Body of pancreas (tissue), 4 donors: Measurements from ENCODE around the gene SLC39A8. TPM values are rescaled to one million over a fixed set of nuclear protein-coding genes. Genes with fewer than 3 reads are reported as not detected.

Source experiments
- ATAC-seq: fragments of 150-250 bp; one replicate; pipeline ENCODE4 v1.9.1; 2016
- DNase-seq, 4 donors: peaks; one replicate each; pipeline ENCODE4 v3.0.0-alpha.2; 2019
- H3K27ac ChIP-seq, 4 donors: fragments of 200-600 bp; sonication (generic); 1 replicate in 3 of 4; 2 replicates in 1 of 4; pipeline versions ENCODE4 v1.5.1 to v1.6.1; 2016 to 2019; ENCODE audit warnings: mild to moderate bottlenecking in 1 of 4, mixed read lengths in 1 of 4, moderate library complexity in 1 of 4
- H3K27me3 ChIP-seq, 2 donors: fragments of 200-600 bp; sonication (generic); one replicate each; pipeline ENCODE4 v1.6.0; 2016; ENCODE audit warnings: mild to moderate bottlenecking in 1 of 2
- H3K36me3 ChIP-seq, 2 donors: fragments of 200-600 bp; sonication (generic); replicated peaks in 1 of 2; 2 replicates each; pipeline ENCODE4 v1.5.1; 2016; ENCODE audit warnings: low read depth in 2 of 2; ENCODE audit not compliant: insufficient read depth in 1 of 2
- H3K4me1 ChIP-seq: fragments of 200-600 bp; sonication (generic); one replicate; pipeline ENCODE4 v1.6.0; 2016
- H3K4me3 ChIP-seq, 2 donors: fragments of 200-600 bp; sonication (generic); 1 replicate in 1 of 2; 2 replicates in 1 of 2; pipeline ENCODE4 v1.5.1; 2016 to 2019
- H3K9me3 ChIP-seq, 3 donors: fragments of 200-600 bp; sonication (generic); 1 replicate in 2 of 3; 2 replicates in 1 of 3; pipeline ENCODE4 v1.5.1; 2016
- POLR2A ChIP-seq, 3 donors: fragments of 450-650 bp; IDR thresholded peaks; one replicate each; pipeline ENCODE4 v1.6.1; 2016; ENCODE audit warnings: antibody characterized with exemption in 3 of 3, mild to moderate bottlenecking in 2 of 3
- WGBS, 2 donors: methylation state at CpG; one replicate each; pipeline ENCODE4 v1.1.5; 2017; 5-methylcytosine and 5-hydroxymethylcytosine counted together
- intact Hi-C: fragments of 100-400 bp; cut with DNase I; formaldehyde crosslinking; loops from one replicate; pipeline ENCODE4 v1.15.1; 2023
- total RNA-seq, 2 donors: library from RNA; depleted of rRNA; stranded (reverse); fragments of >200 nt; gene quantifications; one replicate each; pipeline ENCODE4 v1.1.0, GENCODE V29; 2016
- TF ChIP-seq, protein P1 (sequence below), 7 experiments: fragments of 450-650 bp in 4 of 7; fragments of 200-600 bp in 3 of 7; sonication (generic) in 3 of 7; IDR thresholded peaks; one replicate each; pipeline ENCODE4 v1.5.1; 2016 to 2019; ENCODE audit warnings: antibody characterized with exemption in 7 of 7

SLC39A8 gene
- total RNA-seq, 2 donors from 2014 or later, result 35.6 to 56.0 TPM

DNA sequence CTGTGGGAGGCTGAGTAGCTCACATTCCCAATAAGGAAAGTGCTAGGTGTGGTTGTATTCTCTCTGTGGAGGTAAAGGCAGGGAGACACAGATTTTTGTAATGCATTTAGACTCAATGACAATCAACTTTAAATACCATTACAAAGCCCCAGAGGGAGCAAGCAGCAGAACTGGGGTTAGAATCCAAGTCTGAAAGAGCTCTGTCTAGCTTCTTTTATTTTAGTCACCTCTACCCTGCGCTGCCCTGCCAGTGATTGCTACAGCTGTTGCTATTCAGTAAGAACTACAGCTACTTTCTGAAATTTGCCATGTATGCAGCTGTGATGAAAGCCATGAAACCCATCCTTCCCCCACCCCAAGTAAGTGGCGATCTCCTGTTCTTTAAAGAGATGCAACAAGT, 22.5 kb downstream of the SLC39A8 start:
- intact Hi-C loops, result no loop called here
- no peak for DNase-seq
- Histone ChIP-seq H3K4me1 (peaks cover 16% of the 10 kb centered on the region), H3K27ac (no peak overlapping the region), H3K27me3 (no peaks in the 10 kb centered on the region), H3K36me3 (no peaks in the 10 kb centered on the region), H3K9me3 (no peaks in the 10 kb centered on the region), H3K4me3 (no peak overlapping the region)
- TF ChIP-seq POLR2A (IDR thresholded peaks at IDR 0.05), result no peak
- TF ChIP-seq, protein P1, sequence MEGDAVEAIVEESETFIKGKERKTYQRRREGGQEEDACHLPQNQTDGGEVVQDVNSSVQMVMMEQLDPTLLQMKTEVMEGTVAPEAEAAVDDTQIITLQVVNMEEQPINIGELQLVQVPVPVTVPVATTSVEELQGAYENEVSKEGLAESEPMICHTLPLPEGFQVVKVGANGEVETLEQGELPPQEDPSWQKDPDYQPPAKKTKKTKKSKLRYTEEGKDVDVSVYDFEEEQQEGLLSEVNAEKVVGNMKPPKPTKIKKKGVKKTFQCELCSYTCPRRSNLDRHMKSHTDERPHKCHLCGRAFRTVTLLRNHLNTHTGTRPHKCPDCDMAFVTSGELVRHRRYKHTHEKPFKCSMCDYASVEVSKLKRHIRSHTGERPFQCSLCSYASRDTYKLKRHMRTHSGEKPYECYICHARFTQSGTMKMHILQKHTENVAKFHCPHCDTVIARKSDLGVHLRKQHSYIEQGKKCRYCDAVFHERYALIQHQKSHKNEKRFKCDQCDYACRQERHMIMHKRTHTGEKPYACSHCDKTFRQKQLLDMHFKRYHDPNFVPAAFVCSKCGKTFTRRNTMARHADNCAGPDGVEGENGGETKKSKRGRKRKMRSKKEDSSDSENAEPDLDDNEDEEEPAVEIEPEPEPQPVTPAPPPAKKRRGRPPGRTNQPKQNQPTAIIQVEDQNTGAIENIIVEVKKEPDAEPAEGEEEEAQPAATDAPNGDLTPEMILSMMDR (IDR thresholded peaks at IDR 0.05), result no peak
- ATAC-seq, result no peak
- WGBS, 2 donors, result 98 to 100% methylated on average over 2 of the region's 2 CpGs

DNA sequence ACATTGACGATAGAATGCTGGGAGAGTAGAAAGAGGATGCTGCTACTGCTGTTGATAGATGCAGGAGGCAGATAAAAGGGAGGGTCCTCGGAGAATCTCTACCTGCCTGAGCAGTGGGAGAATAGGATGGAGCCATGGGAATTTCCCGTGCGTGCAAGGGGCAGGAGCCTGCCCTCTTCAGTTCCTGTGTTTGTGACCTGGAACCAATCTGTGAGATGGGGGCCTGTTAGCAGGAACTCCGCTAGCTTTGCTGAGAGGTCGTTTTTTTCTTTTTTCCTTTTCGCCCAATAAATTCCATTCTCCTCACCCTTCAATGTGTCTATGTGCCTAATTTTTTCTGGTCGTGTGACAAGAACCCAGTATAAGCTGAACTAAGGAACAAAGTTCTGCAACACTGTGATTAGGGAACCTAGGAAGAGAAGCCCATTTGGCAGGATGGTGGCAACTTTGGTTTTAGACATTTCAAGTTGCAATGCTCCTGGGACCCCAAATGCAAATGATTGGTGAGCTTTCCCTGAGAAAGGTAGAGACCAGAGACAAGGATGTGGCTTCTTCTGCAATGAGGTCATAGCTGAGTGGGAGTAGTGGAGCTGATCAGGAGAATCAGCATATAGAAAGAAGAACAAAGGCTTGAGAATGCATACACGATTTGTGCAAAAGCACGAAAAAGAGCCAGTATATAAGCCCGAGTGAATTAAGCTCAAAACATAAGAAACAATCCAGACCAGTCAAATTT, 23.9 kb downstream of the SLC39A8 start:
- Histone ChIP-seq H3K27ac (no peak overlapping the region), H3K27me3 (no peaks in the 10 kb centered on the region), H3K4me1 (peaks cover 12% of the 10 kb centered on the region), H3K9me3 (no peaks in the 10 kb centered on the region), H3K36me3 (no peaks in the 10 kb centered on the region), H3K4me3 (no peak overlapping the region)
- 87 to 89% methylated on average over 11 of the region's 11 CpGs for WGBS, 2 donors
- ATAC-seq (no peak), DNase-seq (no peak)
- intact Hi-C loops, result no loop called here
- TF ChIP-seq, protein P1 (IDR thresholded peaks at IDR 0.05), result no peak
- TF ChIP-seq POLR2A (IDR thresholded peaks at IDR 0.05), result no peak

GRCh38 chr4:102319594-102319993, 25.7 kb downstream of the SLC39A8 start:
- intact Hi-C loops, result no loop called here
- no peak for DNase-seq
- ATAC-seq, result no peak
- TF ChIP-seq, protein P1 (IDR thresholded peaks at IDR 0.05), result no peak
- TF ChIP-seq POLR2A (IDR thresholded peaks at IDR 0.05), result no peak
- WGBS, 2 donors, result 36 to 55% methylated on average over 3 of the region's 3 CpGs
- Histone ChIP-seq H3K27ac (no peak overlapping the region), H3K4me3 (no peak overlapping the region), H3K9me3 (no peaks in the 10 kb centered on the region), H3K36me3 (no peaks in the 10 kb centered on the region), H3K27me3 (no peaks in the 10 kb centered on the region), H3K4me1 (peaks cover 12% of the 10 kb centered on the region)

GRCh38 chr4:102318526-102318925, 26.8 kb downstream of the SLC39A8 start:
- Histone ChIP-seq H3K9me3 (no peaks in the 10 kb centered on the region), H3K27me3 (no peaks in the 10 kb centered on the region), H3K36me3 (no peaks in the 10 kb centered on the region), H3K4me3 (no peak overlapping the region), H3K4me1 (peaks cover 12% of the 10 kb centered on the region), H3K27ac (no peak overlapping the region)
- intact Hi-C loops, result no loop called here
- DNase-seq (no peak), ATAC-seq (no peak)
- WGBS, 2 donors, result 54 to 64% methylated on average over 5 of the region's 5 CpGs
- TF ChIP-seq, protein P1 (IDR thresholded peaks at IDR 0.05), result no peak

GRCh38 chr4:102318105-102318504, 27.2 kb downstream of the SLC39A8 start:
- TF ChIP-seq, protein P1 (IDR thresholded peaks at IDR 0.05), result no peak
- TF ChIP-seq POLR2A (IDR thresholded peaks at IDR 0.05), result no peak
- no peak for ATAC-seq
- intact Hi-C loops, result no loop called here
- 53 to 56% methylated on average over 3 of the region's 3 CpGs for WGBS, 2 donors
- Histone ChIP-seq H3K9me3 (no peaks in the 10 kb centered on the region), H3K27ac (no peak overlapping the region), H3K27me3 (no peaks in the 10 kb centered on the region), H3K36me3 (no peaks in the 10 kb centered on the region), H3K4me3 (no peak overlapping the region), H3K4me1 (peaks cover 12% of the 10 kb centered on the region)
- DNase-seq, result no peak
